NCI-H2081 treated with DMSO at 0.1 percent for 48 hours (cell line): Measurements from ENCODE around the gene YAF2.
"Not testable (repeated sequence)": the region's sequence is repeated elsewhere in the genome, so short reads cannot be mapped to it uniquely, and the experiment has no call there.

Experiments used
- DNase-seq: peaks from one replicate; lab custom pipeline; 2025; lab: John Stamatoyannopoulos, UW

Gene YAF2

GRCh38 chr12:42255221-42255865 lies 17.3 kb upstream of the YAF2 start:
- no peak for DNase-seq

- DNase-seq = not testable (repeated sequence)
Measured at GRCh38 chr12:42252645-42253044, 14.6 kb upstream of the YAF2 start.

- not testable (repeated sequence) for DNase-seq
Measured at GRCh38 chr12:42249033-42249432, 11.0 kb upstream of the YAF2 start.

- no peak for DNase-seq
Measured at GRCh38 chr12:42240131-42240750, 2.2 kb upstream of the YAF2 start.

- DNase-seq = no peak
Measured at GRCh38 chr12:42237853-42238239, 202 bp downstream of the YAF2 start.

DNA sequence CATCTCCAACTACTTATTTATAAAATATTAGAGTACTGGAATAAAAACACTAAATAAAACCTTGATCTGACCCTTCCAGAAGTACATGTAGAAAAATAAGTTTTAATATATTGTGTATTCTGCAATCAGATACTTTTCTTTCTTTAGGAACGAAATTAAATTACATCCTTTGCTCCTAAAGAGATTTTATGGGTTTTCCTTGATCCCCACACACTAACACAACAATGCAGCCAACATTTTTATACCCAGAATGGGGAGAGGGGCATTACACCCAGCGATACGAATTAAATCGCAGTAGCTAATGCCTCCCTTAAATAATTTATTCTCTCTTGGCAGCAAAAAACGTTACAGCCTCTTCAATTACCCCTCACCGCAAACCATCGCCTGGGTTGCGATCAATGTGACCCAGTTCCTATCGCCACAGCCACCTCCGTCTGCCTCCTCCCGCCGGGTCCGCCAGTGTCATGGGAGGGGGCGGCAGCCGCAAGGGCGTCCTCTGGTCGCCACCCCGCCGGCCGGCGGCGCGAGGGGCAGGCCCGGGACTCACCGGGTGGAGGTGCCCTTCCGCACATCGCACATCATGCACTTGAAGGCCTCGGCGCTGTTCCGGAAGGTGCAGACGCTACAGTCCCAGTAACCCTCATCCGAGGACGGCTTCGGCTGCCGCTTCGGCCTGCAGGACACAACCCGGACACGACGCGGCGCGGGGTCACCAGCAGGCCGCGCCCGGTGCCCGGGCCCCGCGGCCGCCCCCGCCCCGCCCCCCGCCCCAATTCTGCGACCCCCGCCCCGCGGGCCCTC lies 796 bp downstream of the YAF2 start:
- DNase-seq = peak; percentile 42

DNA sequence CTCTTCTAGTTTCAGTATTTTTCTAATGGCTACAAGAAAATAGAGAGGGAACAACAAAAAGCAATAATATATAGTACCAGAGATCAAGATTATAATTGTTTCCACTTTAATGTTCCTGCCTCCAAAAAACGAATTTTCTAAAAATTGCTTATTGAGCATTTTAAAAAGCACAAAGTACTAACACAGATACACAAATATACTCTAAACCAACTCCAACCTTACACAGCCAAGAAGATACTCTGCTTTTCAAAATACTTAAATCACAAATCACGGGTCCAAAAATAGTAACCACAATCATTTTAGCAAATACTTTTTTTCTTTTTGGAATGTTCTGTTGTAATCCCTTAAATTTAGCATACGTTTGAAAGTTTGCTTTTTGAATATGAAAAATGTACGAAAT lies 2.0 kb downstream of the YAF2 start:
- no peak for DNase-seq

- DNase-seq = no peak
Measured at GRCh38 chr12:42235426-42235825, 2.6 kb downstream of the YAF2 start.

GRCh38 chr12:42234970-42235369 lies 3.1 kb downstream of the YAF2 start:
- no peak for DNase-seq

DNA sequence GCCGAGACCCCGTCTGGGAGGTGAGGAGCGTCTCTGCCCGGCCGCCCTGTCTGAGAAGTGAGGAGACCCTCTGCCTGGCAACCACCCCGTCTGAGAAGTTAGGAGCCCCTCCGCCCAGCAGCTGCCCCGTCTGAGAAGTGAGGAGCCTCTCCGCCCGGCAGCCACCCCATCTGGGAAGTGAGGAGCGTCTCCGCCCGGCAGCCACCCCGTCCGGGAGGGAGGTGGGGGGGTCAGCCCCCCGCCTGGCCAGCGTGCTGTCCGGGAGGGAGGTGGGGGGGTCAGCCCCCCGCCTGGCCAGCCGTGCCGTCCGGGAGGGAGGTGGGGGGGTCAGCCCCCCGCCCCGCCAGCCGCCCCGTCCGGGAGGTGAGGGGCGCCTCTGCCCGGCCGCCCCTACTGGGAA lies 10.5 kb downstream of the YAF2 start:
- not testable (repeated sequence) for DNase-seq

DNA sequence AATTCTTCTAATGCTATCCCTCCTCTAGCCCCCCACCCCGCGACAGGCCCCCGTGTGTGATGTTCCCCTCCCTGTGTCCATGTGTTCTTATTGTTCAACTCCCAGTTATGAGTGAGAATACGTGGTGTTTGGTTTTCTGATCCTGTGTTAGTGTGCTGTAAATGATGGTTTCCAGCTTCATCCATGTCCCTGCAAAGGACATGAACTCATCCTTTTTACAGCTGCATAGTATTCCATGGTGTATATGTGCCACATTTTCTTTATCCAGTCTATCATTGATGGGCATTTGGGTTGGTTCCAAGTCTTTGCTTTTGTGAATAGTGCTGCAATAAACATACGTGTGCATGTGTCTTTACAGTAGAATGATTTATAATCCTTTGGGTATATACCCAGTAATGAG lies 13.5 kb downstream of the YAF2 start:
- not testable (repeated sequence) for DNase-seq

DNA sequence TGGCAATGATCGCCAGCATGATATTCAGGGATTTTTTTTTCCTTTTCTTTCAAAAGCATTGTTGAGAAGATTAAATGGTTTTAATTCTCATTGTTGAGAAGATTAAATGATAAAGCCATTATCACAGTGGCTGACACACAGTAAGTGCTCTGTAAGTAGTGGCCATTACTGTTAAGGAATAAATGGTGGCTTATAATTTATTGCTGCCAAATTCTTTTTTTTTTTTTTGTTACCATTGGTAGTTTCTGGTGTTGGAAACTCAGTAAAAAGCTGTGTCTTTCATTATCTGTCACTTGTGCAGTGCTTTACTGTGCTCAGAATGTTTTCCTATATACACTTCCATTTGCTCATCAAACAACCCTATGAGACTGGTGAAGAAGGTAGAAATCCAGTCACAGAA lies 15.3 kb downstream of the YAF2 start:
- DNase-seq = no peak

DNA sequence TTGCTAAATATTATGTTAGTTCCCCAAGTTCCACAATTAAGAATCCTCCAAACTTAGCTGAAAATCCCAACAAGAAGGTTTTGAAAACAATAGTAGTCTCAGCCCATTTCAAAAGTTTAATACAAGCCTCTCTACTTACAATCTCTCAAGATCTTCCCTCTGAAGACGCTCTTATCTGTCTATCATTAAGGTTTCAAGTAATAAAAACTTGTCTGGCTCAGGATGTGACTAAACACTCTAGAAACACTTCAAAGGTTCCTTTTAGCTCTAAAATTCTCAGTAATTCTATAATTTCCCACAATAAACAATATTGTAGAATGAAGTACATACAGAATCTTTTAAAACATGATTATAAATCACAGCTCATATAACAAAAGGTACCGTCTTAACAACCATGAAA lies 16.3 kb downstream of the YAF2 start:
- DNase-seq = no peak

DNA sequence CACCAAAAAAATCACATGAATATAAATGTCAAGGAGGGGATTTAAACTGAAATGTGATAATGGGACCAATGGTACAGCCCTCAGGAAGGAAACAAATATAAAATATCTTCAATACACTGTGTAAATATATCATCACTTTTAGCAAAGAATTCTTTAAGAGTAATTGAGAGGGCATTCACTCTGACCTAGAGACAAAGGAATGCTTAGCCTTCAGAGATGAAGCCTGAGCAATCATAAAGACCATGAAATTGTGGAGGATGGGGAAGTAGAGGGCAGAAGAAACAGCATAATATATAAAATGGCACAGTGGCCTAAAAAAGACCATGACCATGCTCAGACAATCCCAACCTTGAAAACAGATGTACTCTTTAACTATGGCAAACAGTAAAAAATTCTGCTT lies 20.4 kb downstream of the YAF2 start:
- no peak for DNase-seq

- DNase-seq = no peak
Measured at GRCh38 chr12:42216737-42217136, 21.3 kb downstream of the YAF2 start.

- DNase-seq = not testable (repeated sequence)
Measured at GRCh38 chr12:42215759-42216158, 22.3 kb downstream of the YAF2 start.

DNA sequence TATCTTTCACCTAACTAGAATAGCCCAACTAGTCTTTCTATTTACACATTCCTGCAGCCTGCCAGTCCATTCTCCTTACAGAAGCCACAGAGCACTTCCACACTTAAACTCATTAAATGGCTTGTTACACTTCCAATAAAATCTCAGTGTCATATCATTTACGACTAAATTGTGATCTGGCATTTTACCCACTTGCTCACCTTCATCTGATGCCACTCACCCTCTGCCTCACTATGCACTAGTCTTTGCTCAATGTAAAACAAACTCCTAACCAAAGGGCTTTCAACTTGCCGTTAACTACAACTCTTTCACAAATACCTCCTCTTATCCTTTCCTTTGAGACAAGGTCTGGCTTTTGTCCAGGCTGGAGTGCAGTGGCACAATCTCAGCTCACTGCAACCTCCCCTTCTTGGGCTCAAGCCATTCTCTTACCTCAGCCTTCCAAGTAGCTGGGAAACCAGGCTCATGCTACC lies 24.1 kb downstream of the YAF2 start:
- DNase-seq = no peak

DNA sequence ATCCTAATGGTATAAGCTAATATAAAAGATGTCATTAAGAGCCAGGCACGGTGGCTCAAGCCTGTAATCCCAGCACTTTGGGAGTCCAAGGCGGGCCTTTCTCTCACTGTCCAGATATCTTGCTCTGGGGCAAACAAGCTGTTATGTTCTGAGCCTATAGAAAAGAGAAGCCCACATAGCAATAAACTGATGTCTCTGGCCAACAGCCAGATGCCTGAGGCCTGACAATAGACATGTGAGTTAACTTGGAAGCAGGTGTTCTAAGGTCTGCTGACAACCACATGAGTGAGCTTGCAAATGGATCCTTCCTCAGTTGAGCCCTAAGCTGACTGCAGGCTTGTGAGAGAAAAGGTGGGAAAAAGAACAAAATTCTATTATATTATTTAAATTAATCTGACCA lies 25.0 kb downstream of the YAF2 start:
- peak; percentile 62 for DNase-seq

GRCh38 chr12:42208574-42208973 lies 29.5 kb downstream of the YAF2 start:
- no peak for DNase-seq

DNA sequence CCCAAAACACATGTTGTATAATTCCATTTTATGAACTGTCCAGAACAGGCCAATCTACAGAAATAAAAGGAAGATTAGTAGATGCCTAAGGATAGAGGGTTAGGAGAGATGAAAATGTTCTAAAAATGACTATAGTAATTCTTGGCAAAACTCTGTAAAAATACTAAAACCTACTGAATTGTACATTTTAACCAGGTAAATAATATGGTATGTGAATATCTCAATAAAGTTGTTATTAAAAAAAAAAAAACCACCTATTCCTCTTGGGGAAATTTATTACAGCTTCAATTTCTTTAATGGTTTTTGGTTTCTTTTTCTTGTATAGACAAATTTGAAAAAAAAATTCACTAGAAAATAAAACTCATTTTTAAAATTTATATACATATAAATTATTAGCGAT lies 33.2 kb downstream of the YAF2 start:
- DNase-seq = no peak

GRCh38 chr12:42204362-42204761 lies 33.7 kb downstream of the YAF2 start:
- no peak for DNase-seq

DNA sequence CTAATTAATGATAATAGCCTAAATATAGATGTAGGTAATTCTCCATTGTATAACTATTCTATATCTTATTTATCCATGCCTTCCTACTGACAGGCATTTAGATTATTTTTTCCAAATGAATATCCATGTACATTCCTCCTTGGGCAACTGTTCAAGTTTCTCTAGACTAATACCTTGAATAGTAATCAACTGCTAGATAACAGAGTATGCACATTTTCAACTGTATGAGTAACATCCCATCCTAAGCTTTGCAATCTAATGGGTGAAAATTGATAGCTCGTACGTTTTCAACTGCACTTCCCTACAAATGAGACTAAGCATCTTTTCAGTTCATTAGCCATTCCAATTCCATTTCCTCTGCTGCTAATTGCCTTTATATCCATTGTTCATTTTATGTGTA lies 37.0 kb downstream of the YAF2 start:
- no peak for DNase-seq

DNA sequence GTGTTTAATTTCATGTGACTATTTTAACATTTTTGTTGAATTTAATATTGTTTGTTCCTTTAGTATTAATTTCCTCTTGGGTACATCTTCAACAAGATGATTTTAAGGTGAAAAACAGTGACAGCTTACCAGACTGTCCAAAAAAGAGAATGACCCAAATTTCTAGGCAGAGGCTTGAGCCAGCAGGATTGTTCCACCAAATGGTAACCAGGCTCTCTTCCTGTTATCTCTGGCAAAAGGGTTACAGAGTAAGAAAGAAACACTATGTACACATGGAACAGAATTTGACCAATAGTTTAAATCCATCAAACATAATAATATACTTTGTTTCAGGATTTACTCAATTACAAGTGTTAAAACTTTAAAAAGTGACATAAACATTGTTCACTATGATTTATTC lies 39.0 kb downstream of the YAF2 start:
- no peak for DNase-seq
